ENCODE results near the gene MRO.
"Not testable (repeated sequence)": the region's sequence is repeated elsewhere in the genome, so short reads cannot be mapped to it uniquely, and the experiment has no call there.

The MRO gene

GRCh38 chr18:50862401-50862800 is 42.6 kb upstream of the MRO start:
- H3K9me3 ChIP-seq (ENCODE audit: insufficient read depth, low read length) = no peaks in the 10 kb centered on the region
- H3K9ac ChIP-seq (ENCODE audit: low read length) = no peak overlapping the region
- peak overlapping the region; percentile 24 for H3K27ac ChIP-seq (ENCODE audit: low read length)
- H3K4me3 ChIP-seq (ENCODE audit: low read length) = peak overlapping the region; percentile 17
- H3K4me2 ChIP-seq (ENCODE audit: low read length) = peak overlapping the region; percentile 57
- H3K36me3 ChIP-seq (replicated peaks; ENCODE audit: low read depth, low read length) = no peaks in the 10 kb centered on the region
- no peaks in the 10 kb centered on the region for H4K20me1 ChIP-seq (ENCODE audit: insufficient read depth, low read length)
- H3K4me1 ChIP-seq (ENCODE audit: low read length) = peaks cover 18% of the 10 kb centered on the region
- H3K27me3 ChIP-seq (ENCODE audit: low read depth, low read length) = 0 out of 2 replicates have a peak, but pooled peaks cover 3% of the 10 kb centered on the region
- H3K79me2 ChIP-seq (ENCODE audit: low read length) = no peaks in the 10 kb centered on the region
- no peak for TF ChIP-seq CTCF (IDR thresholded peaks at IDR 0.05; ENCODE audit: low read depth, low read length)
- peak overlapping the region; percentile 44 for H2AFZ ChIP-seq (ENCODE audit: low read depth, low read length)

GRCh38 chr18:50861617-50862016 is 41.8 kb upstream of the MRO start:
- no peak overlapping the region for H3K27ac ChIP-seq (ENCODE audit: low read length)
- H3K79me2 ChIP-seq (ENCODE audit: low read length) = no peaks in the 10 kb centered on the region
- no peaks in the 10 kb centered on the region for H3K36me3 ChIP-seq (replicated peaks; ENCODE audit: low read depth, low read length)
- TF ChIP-seq EZH2phosphoT487 (IDR thresholded peaks at IDR 0.05; ENCODE audit: low read depth) (no peak), CTCF (IDR thresholded peaks at IDR 0.05; ENCODE audit: low read depth, low read length) (no peak)
- H3K4me2 ChIP-seq (ENCODE audit: low read length) = peak overlapping the region; percentile 57
- H3K27me3 ChIP-seq (ENCODE audit: low read depth, low read length) = 0 out of 2 replicates have a peak, but pooled peaks cover 3% of the 10 kb centered on the region
- no peak overlapping the region for H3K4me3 ChIP-seq (ENCODE audit: low read length)
- peaks cover 18% of the 10 kb centered on the region for H3K4me1 ChIP-seq (ENCODE audit: low read length)
- no peak overlapping the region for H2AFZ ChIP-seq (ENCODE audit: low read depth, low read length)
- no peak overlapping the region for H3K9ac ChIP-seq (ENCODE audit: low read length)
- no peaks in the 10 kb centered on the region for H4K20me1 ChIP-seq (ENCODE audit: insufficient read depth, low read length)
- H3K9me3 ChIP-seq (ENCODE audit: insufficient read depth, low read length) = no peaks in the 10 kb centered on the region

- no peaks in the 10 kb centered on the region for H3K36me3 ChIP-seq (replicated peaks; ENCODE audit: low read depth, low read length)
- H3K9me3 ChIP-seq (ENCODE audit: insufficient read depth, low read length) = no peaks in the 10 kb centered on the region
- H3K79me2 ChIP-seq (ENCODE audit: low read length) = no peaks in the 10 kb centered on the region
- 0 out of 2 replicates have a peak, but pooled peaks cover 3% of the 10 kb centered on the region for H3K27me3 ChIP-seq (ENCODE audit: low read depth, low read length)
- H4K20me1 ChIP-seq (ENCODE audit: insufficient read depth, low read length) = no peaks in the 10 kb centered on the region
- H3K4me1 ChIP-seq (ENCODE audit: low read length) = peaks cover 18% of the 10 kb centered on the region
- no peak overlapping the region for H3K4me2 ChIP-seq (ENCODE audit: low read length)
- no peak overlapping the region for H2AFZ ChIP-seq (ENCODE audit: low read depth, low read length)
- no peak overlapping the region for H3K27ac ChIP-seq (ENCODE audit: low read length)
- H3K4me3 ChIP-seq (ENCODE audit: low read length) = no peak overlapping the region
- TF ChIP-seq CTCF (IDR thresholded peaks at IDR 0.05; ENCODE audit: low read depth, low read length) (no peak), EZH2phosphoT487 (IDR thresholded peaks at IDR 0.05; ENCODE audit: low read depth) (no peak)
- H3K9ac ChIP-seq (ENCODE audit: low read length) = no peak overlapping the region
Measured at GRCh38 chr18:50859793-50860555, 40.2 kb upstream of the MRO start.

GRCh38 chr18:50857694-50858093 is 37.9 kb upstream of the MRO start:
- no peak for TF ChIP-seq EZH2phosphoT487 (IDR thresholded peaks at IDR 0.05; ENCODE audit: low read depth)
- peak; percentile 52 for TF ChIP-seq CTCF (IDR thresholded peaks at IDR 0.05; ENCODE audit: low read depth, low read length)
- Histone ChIP-seq H3K4me2 (ENCODE audit: low read length) (no peak overlapping the region), H3K36me3 (replicated peaks; ENCODE audit: low read depth, low read length) (no peaks in the 10 kb centered on the region), H3K4me3 (ENCODE audit: low read length) (no peak overlapping the region), H2AFZ (ENCODE audit: low read depth, low read length) (no peak overlapping the region), H3K27ac (ENCODE audit: low read length) (no peak overlapping the region), H3K9me3 (ENCODE audit: insufficient read depth, low read length) (peaks cover 7% of the 10 kb centered on the region; the same call in 1 of the 2 replicates), H3K79me2 (ENCODE audit: low read length) (no peaks in the 10 kb centered on the region), H3K9ac (ENCODE audit: low read length) (no peak overlapping the region), H3K4me1 (ENCODE audit: low read length) (peaks cover 19% of the 10 kb centered on the region), H3K27me3 (ENCODE audit: low read depth, low read length) (peaks cover 12% of the 10 kb centered on the region), H4K20me1 (ENCODE audit: insufficient read depth, low read length) (no peaks in the 10 kb centered on the region)

- H3K36me3 ChIP-seq (replicated peaks; ENCODE audit: low read depth, low read length); H3K4me2 ChIP-seq (ENCODE audit: low read length); H2AFZ ChIP-seq (ENCODE audit: low read depth, low read length); H3K9me3 ChIP-seq (ENCODE audit: insufficient read depth, low read length); H4K20me1 ChIP-seq (ENCODE audit: insufficient read depth, low read length); H3K4me3 ChIP-seq (ENCODE audit: low read length); H3K79me2 ChIP-seq (ENCODE audit: low read length); H3K9ac ChIP-seq (ENCODE audit: low read length); H3K27ac ChIP-seq (ENCODE audit: low read length): not testable (repeated sequence)
- Histone ChIP-seq H3K4me1 (ENCODE audit: low read length) (peaks cover 13% of the 10 kb centered on the region), H3K27me3 (ENCODE audit: low read depth, low read length) (peaks cover 12% of the 10 kb centered on the region)
Measured at GRCh38 chr18:50857166-50857565, 37.4 kb upstream of the MRO start.
